ENCODE measurements around the gene CHIT1. TPM values are rescaled to one million over a fixed set of nuclear protein-coding genes. Genes with fewer than 3 reads are reported as not detected.
"Not testable (repeated sequence)": the region's sequence is repeated elsewhere in the genome, so short reads cannot be mapped to it uniquely, and the experiment has no call there.

CHIT1 gene
- total RNA-seq, 2 donors from 2014 or later = 0.30 TPM; not detected in 1

DNA sequence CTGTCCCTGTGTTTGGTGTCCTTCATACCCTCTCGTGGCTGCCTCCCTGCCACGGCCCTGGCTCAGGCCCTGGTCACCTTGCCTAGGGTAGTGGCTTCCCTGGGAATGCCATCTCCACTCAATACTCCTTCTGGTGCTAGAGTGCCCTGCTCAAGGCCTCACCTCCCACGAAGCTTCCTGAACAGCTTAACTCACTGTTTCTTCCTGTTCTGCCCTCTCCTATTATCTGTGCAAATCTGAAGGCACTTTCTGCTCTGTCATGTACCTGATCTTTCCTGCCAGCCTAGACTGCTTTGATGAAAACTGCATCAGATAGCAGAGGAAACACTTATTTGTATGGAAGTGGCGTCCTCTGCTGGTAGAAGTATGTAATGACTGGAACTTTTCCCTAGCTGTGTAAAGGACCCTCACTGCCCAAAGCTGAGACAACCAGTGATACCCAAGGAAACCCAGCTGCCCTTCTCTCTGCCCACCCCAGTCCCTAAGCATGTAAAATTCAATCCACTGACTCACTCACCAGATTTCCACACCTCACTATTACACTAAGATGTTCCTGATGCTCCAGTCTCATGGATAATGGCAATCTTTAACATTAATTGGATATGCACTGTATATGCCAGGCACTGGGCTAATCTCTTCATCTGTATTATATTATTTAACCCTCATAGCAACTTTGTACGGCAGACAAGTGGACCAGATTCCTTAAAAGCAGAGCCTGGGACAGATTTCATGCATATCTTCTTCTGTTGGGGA, 39.6 kb upstream of the CHIT1 start:
- no peak overlapping the region for H3K27ac ChIP-seq
- H3K4me1 ChIP-seq = no peaks in the 10 kb centered on the region
- DNase-seq = peak; percentile 57
- intact Hi-C loops (cut with DNase I) = loop anchor here (5.0 to 10.0 kb wide), 2 partner anchors 216 to 232 kb away; no protein-coding TSS in a partner anchor
- H3K36me3 ChIP-seq = no peaks in the 10 kb centered on the region
- no peak overlapping the region for H3K4me3 ChIP-seq
- H3K9me3 ChIP-seq = no peaks in the 10 kb centered on the region
- TF ChIP-seq, protein P1, sequence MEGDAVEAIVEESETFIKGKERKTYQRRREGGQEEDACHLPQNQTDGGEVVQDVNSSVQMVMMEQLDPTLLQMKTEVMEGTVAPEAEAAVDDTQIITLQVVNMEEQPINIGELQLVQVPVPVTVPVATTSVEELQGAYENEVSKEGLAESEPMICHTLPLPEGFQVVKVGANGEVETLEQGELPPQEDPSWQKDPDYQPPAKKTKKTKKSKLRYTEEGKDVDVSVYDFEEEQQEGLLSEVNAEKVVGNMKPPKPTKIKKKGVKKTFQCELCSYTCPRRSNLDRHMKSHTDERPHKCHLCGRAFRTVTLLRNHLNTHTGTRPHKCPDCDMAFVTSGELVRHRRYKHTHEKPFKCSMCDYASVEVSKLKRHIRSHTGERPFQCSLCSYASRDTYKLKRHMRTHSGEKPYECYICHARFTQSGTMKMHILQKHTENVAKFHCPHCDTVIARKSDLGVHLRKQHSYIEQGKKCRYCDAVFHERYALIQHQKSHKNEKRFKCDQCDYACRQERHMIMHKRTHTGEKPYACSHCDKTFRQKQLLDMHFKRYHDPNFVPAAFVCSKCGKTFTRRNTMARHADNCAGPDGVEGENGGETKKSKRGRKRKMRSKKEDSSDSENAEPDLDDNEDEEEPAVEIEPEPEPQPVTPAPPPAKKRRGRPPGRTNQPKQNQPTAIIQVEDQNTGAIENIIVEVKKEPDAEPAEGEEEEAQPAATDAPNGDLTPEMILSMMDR (IDR thresholded peaks at IDR 0.05) = peak; percentile 92
- no peak overlapping the region for H3K9ac ChIP-seq (ENCODE audit: low read depth in 2 of 2, low read length in 2 of 2)
- H3K27me3 ChIP-seq = no peaks in the 10 kb centered on the region

GRCh38 chr1:203267912-203268311, 38.4 kb upstream of the CHIT1 start:
- DNase-seq = no peak
- H3K4me3 ChIP-seq = peak overlapping the region; percentile 29
- no peaks in the 10 kb centered on the region for H3K9me3 ChIP-seq
- TF ChIP-seq, protein P1 (IDR thresholded peaks at IDR 0.05) = no peak
- intact Hi-C loops (cut with DNase I) = loop anchor here (5.0 to 10.0 kb wide), 2 partner anchors 217 to 231 kb away; no protein-coding TSS in a partner anchor
- H3K36me3 ChIP-seq = no peaks in the 10 kb centered on the region
- no peaks in the 10 kb centered on the region for H3K4me1 ChIP-seq
- H3K27me3 ChIP-seq = no peaks in the 10 kb centered on the region
- H3K9ac ChIP-seq (ENCODE audit: low read depth in 2 of 2, low read length in 2 of 2) = peak overlapping the region in 1 of 2 donors; percentile 72
- H3K27ac ChIP-seq = peak overlapping the region; percentile 39

DNA sequence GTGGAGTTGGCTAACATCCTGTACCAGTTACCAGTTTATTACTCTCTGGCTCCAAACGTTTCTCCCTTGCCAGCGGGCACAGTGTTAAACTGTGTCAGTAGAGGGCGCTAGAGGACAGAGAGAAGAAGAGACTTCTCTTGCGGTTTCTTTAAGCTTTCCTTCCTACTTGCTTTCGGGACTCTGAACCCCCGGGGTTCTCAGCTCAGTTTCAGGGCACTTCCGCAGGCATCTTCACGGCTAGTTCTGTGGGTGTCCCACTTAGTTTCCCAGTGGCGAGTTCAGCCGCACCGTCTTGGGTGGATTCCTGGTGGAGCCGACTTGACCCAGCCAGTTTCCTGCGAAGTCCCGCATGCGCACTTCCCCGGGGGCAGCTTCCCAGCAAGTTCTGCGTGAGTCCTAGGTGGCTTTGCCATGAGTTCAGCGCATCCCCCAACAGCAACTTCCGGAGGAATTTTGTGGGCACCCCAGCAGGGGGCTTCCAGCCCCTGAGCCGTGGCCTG, 37.9 kb upstream of the CHIT1 start:
- intact Hi-C loops (cut with DNase I) = loop anchor here (5.0 to 10.0 kb wide), 2 partner anchors 217 to 230 kb away; no protein-coding TSS in a partner anchor

GRCh38 chr1:203266140-203266539, 36.7 kb upstream of the CHIT1 start:
- not testable (repeated sequence) for H3K4me3 ChIP-seq; H3K9ac ChIP-seq (ENCODE audit: low read depth in 2 of 2, low read length in 2 of 2); DNase-seq; H3K9me3 ChIP-seq; H3K27ac ChIP-seq; H3K27me3 ChIP-seq; H3K4me1 ChIP-seq; H3K36me3 ChIP-seq
- intact Hi-C loops (cut with DNase I) = loop anchor here (5.0 to 10.0 kb wide), 2 partner anchors 219 to 229 kb away; no protein-coding TSS in a partner anchor

More for the DNA sequence above, 37.9 kb upstream of the CHIT1 start:
- Histone ChIP-seq H3K36me3 (no peaks in the 10 kb centered on the region), H3K4me1 (no peaks in the 10 kb centered on the region), H3K9ac (ENCODE audit: low read depth in 2 of 2, low read length in 2 of 2) (peak overlapping the region; percentile 6 to 72), H3K9me3 (no peaks in the 10 kb centered on the region), H3K27ac (peak overlapping the region; percentile 39), H3K27me3 (no peaks in the 10 kb centered on the region), H3K4me3 (peak overlapping the region; percentile 29)
- TF ChIP-seq, protein P1 (IDR thresholded peaks at IDR 0.05) = peak; percentile 89
- DNase-seq = peak; percentile 92

- Histone ChIP-seq H3K9ac (ENCODE audit: low read depth in 2 of 2, low read length in 2 of 2) (no peak overlapping the region), H3K4me1 (no peaks in the 10 kb centered on the region), H3K27me3 (no peaks in the 10 kb centered on the region), H3K9me3 (no peaks in the 10 kb centered on the region), H3K4me3 (no peak overlapping the region), H3K27ac (no peak overlapping the region), H3K36me3 (no peaks in the 10 kb centered on the region)
- TF ChIP-seq, protein P1 (IDR thresholded peaks at IDR 0.05) = no peak
- intact Hi-C loops (cut with DNase I) = loop anchor here (5.0 to 10.0 kb wide), 2 partner anchors 219 to 228 kb away; no protein-coding TSS in a partner anchor
- DNase-seq = no peak
Observed at GRCh38 chr1:203265541-203265940, 36.1 kb upstream of the CHIT1 start.

Measured in colonic mucosa (tissue), 4 donors.